CD8-positive, alpha-beta memory T cell (primary cell): ENCODE data around the gene PHF1. TPM values are rescaled to one million over a fixed set of nuclear protein-coding genes. Genes with fewer than 3 reads are reported as not detected.

Experiments
- CTCF ChIA-PET: fragments of 350-600 bp; sonication (Branson Sonifier 250); formaldehyde crosslinking; loops from one replicate; lab custom pipeline; 2021; ENCODE audit warnings: antibody characterized with exemption; lab: Charles Lee
- POLR2A ChIA-PET: fragments of 350-600 bp; sonication (Branson Sonifier 250); formaldehyde crosslinking; loops from one replicate; lab custom pipeline; 2021; ENCODE audit warnings: antibody characterized with exemption; lab: Charles Lee
- DNase-seq, 5 donors: peaks; one replicate each; pipeline versions ENCODE4 v3.0.0 to v3.0.0-alpha.2; 2020 to 2022; ENCODE audit warnings: mixed read lengths in 1 of 5
- H3K27ac ChIP-seq: one replicate; pipeline ENCODE4 v1.7.0; 2013; ENCODE audit warnings: low read depth, mild to moderate bottlenecking, low read length, moderate library complexity
- H3K27me3 ChIP-seq: 2 replicates; pipeline ENCODE4 v1.7.0; 2013; ENCODE audit warnings: low read length, mild to moderate bottlenecking; ENCODE audit not compliant: insufficient read depth, poor library complexity, severe bottlenecking
- H3K36me3 ChIP-seq: 2 replicates; pipeline ENCODE4 v1.7.0; 2013; ENCODE audit warnings: mild to moderate bottlenecking, low read length, moderate library complexity; ENCODE audit not compliant: insufficient read depth
- H3K4me1 ChIP-seq: 2 replicates; pipeline ENCODE4 v1.7.0; 2013; ENCODE audit warnings: mild to moderate bottlenecking, low read length, moderate library complexity; ENCODE audit not compliant: insufficient read depth
- H3K4me3 ChIP-seq: 2 replicates; pipeline ENCODE4 v1.7.0; 2013; ENCODE audit warnings: mild to moderate bottlenecking, low read length
- H3K9me3 ChIP-seq: 2 replicates; pipeline ENCODE4 v1.7.0; 2013; ENCODE audit warnings: mild to moderate bottlenecking, low read length
- H3K27ac Mint-ChIP-seq, 8 donors: one replicate each; pipeline ENCODE4 v1.8.0; 2020 to 2021; ENCODE audit warnings: mixed read lengths in 8 of 8, mild to moderate bottlenecking in 6 of 8, inconsistent platforms in 3 of 8, moderate library complexity in 3 of 8
- H3K27me3 Mint-ChIP-seq, 2 donors: one replicate each; pipeline ENCODE4 v1.8.0; 2020 to 2021; ENCODE audit warnings: mixed read lengths in 2 of 2, mild to moderate bottlenecking in 1 of 2, moderate library complexity in 1 of 2
- H3K36me3 Mint-ChIP-seq, 3 donors: one replicate each; pipeline ENCODE4 v1.8.0; 2020 to 2021; ENCODE audit warnings: mixed read lengths in 3 of 3, inconsistent platforms in 1 of 3, mild to moderate bottlenecking in 1 of 3
- H3K4me1 Mint-ChIP-seq, 3 donors: one replicate each; pipeline ENCODE4 v1.8.0; 2020 to 2021; ENCODE audit warnings: mixed read lengths in 3 of 3, inconsistent platforms in 1 of 3, mild to moderate bottlenecking in 1 of 3
- H3K4me3 Mint-ChIP-seq, 7 donors: one replicate each; pipeline ENCODE4 v1.8.0; 2020 to 2021; ENCODE audit warnings: mixed read lengths in 7 of 7, mild to moderate bottlenecking in 6 of 7, moderate library complexity in 4 of 7, inconsistent platforms in 2 of 7
- H3K9me3 Mint-ChIP-seq, 5 donors: one replicate each; pipeline ENCODE4 v1.8.0; 2020 to 2022; ENCODE audit warnings: mixed read lengths in 5 of 5, mild to moderate bottlenecking in 3 of 5, moderate library complexity in 2 of 5, inconsistent platforms in 1 of 5
- polyA plus RNA-seq: library from polyadenylated mRNA; unstranded; fragments of 300-500 nt; fragmentation: Illumina TruSeq; gene quantifications from one replicate; pipeline ENCODE4 v1.2.3, GENCODE V29; 2021
- total RNA-seq, 2 experiments: library from RNA; stranded (reverse); gene quantifications; one replicate each; pipeline ENCODE4 v1.2.3, GENCODE V29; 2021

The PHF1 gene
- total and polyA plus RNA-seq, 3 experiments from 2014 or later, result 38.5 to 76.5 (median 43.3) TPM

DNA sequence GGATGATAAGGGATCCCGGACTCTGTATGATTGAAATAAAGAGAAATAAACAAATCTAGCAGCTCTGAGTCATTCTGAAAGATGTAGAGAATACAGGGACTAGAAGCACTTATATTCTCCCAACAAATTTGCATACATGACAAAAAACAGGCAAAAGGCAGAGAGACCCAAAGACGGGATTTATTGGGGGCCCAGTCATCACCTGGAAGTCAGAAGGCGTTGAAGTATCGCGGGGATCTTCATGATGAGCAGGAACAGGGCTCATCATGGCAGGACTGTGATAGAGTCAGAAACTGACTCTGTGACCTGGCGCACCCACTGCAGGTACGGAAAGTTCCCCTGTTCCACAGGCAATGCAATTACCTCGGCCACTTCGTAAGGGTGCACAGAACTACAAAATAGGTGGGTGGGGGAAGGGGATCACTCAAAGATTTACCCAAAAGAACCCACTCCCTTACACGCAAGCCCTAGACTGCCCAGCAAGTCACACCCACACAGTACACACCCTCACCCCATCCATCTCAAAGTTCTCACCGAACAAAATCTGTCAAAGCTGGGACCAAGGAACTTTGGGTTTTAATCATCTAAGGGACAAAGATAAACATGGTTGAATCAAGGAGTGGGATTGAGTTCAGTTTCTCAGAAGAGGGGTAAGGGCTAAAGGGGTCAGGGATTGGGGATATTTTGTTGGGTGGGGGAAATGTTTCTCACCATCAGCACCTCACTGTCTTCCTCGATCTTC lies 5.7 kb downstream of the PHF1 start:
- ChIA-PET CTCF (interaction anchor here (2.9 kb wide), 1 partner anchor 13 kb away, joined by 15 read pairs; no protein-coding TSS in a partner anchor), POLR2A (interaction anchor here (1.5 kb wide), 1 partner anchor 12 kb away, joined by 3 read pairs; no protein-coding TSS in a partner anchor)
- no peak for DNase-seq
- Mint-ChIP-seq H3K36me3 (peaks cover 5 to 58% (median 10%) of the 10 kb centered on the region in 3 donors), H3K27ac (peak overlapping the region; percentile 97 to 100 (median 100)), H3K27me3 (peaks cover 0 to 3% of the 10 kb centered on the region in 2 donors), H3K4me3 (peak overlapping the region; percentile 85 to 95 (median 92)), H3K4me1 (peaks cover 71 to 80% (median 78%) of the 10 kb centered on the region in 3 donors), H3K9me3 (peaks cover 0 to 2% (median 0%) of the 10 kb centered on the region in 5 donors)
- peaks cover 68% of the 10 kb centered on the region for H3K4me1 ChIP-seq
- peak overlapping the region; percentile 94 for H3K27ac ChIP-seq
- no peaks in the 10 kb centered on the region for H3K9me3 ChIP-seq
- H3K4me3 ChIP-seq, result peak overlapping the region; percentile 94
- H3K36me3 ChIP-seq, result peaks cover 33% of the 10 kb centered on the region
- no peaks in the 10 kb centered on the region for H3K27me3 ChIP-seq

DNA sequence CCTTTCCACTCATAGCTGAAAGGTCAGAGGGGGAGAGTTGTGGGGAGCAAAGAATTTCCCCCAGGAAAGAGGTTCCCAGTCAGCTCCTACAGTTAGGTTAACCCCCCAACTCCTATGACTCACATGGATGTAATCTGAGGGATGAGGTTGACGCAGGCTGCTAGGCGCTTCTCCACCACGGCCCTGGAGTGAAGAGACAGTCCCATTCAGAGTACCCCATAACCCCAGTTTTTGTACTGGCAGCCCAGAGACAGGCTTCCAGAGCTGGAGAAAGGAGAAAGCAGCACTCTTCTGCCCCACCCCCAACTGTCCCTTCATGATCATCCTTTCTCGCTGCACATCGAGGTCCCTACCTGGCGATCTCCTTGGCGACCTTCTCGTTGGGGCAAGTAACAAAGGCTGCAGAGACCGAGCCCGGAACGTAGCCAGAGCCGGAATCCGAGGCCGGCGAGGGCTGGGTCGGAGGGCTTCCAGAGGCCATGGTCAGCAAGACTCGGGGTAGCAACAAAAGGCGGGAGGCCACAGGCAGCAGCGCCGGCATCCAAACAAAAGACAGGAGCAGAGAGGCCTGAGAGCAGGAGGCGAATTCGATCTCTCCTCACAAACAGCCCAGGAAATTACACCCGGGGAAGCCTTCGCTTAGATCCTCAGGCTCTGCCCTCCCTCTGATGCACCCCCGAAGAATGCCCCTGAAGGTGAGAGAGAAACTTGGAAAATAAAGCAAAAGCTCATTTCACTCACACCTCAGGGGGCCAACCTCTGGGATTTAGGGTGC lies 6.5 kb downstream of the PHF1 start:
- H3K9me3 ChIP-seq, result no peaks in the 10 kb centered on the region
- H3K27ac ChIP-seq, result peak overlapping the region; percentile 94
- H3K27me3 Mint-ChIP-seq, result peaks cover 0 to 3% of the 10 kb centered on the region in 2 donors
- peaks cover 60% of the 10 kb centered on the region for H3K4me1 ChIP-seq
- ChIA-PET CTCF (interaction anchor here (1.2 to 2.9 kb wide), 2 partner anchors 12 to 107 kb away, joined by 3 to 15 read pairs; no protein-coding TSS in a partner anchor), POLR2A (interaction anchor here (0.5 to 1.6 kb wide), 5 partner anchors 11 to 100 kb away, joined by 3 to 7 read pairs (median 4); partner anchors contain the start of genes KIFC1, ZBTB22 and ZBTB9)
- DNase-seq, result no peak
- H3K27ac Mint-ChIP-seq, result peak overlapping the region; percentile 97 to 100 (median 100)
- peaks cover 5 to 55% (median 10%) of the 10 kb centered on the region in 3 donors for H3K36me3 Mint-ChIP-seq
- H3K27me3 ChIP-seq, result no peaks in the 10 kb centered on the region
- peaks cover 0 to 2% (median 0%) of the 10 kb centered on the region in 5 donors for H3K9me3 Mint-ChIP-seq
- peak overlapping the region; percentile 85 to 95 (median 92) for H3K4me3 Mint-ChIP-seq
- peaks cover 68 to 77% (median 73%) of the 10 kb centered on the region in 3 donors for H3K4me1 Mint-ChIP-seq
- peak overlapping the region; percentile 94 for H3K4me3 ChIP-seq
- peaks cover 30% of the 10 kb centered on the region for H3K36me3 ChIP-seq

DNA sequence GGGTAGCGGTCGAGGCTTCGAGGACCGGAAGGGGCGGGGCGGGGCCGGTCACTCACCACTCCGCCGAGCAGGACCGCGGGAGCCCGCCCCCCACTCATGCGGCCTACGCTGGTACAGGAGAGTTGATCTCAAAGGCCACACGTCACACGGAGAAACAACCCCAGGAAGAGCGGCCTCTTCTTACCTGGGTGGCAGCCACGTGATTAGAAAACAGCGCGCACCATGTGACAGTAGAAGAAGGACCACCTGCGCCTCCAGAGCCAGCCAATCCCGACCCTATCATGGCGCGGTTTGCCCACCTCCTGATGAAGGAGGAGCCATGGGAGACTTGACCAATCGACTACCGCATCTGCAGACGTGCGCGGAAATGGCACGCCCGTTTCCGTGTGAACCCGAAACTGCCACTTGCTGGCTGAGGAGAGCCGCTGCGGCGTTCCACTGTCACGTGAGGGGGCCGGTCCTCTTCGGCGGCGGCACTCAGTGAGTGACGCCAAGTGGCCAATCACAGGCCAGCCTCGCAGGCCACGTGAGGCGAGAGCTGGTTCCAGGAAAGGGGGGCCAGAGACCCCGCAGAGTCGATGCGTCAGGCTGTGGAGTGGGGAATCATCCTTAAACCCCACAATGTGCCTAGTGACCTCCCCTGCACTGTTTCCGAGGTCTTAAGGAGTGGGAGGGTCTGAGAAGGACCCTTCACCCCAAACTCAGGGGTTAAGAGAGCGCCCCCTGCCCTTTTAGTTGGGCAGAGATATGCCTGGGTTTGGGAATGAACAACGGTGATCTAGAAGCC lies 7.3 kb downstream of the PHF1 start, which contains the start of gene CUTA:
TSS of gene CUTA (minus strand) at position 205 of the 787 bp plus-strand sequence. CDS start at position 98, 107 bp downstream.
- POLR2A ChIA-PET, result interaction anchor here (0.5 to 1.6 kb wide), 12 partner anchors 8 to 1588 kb away, joined by 3 to 8 read pairs (median 4); partner anchors contain the start of genes B3GALT4, KIFC1, RPS18 and VPS52
- Histone ChIP-seq H3K27me3 (no peaks in the 10 kb centered on the region), H3K27ac (peak within 1 kb of the TSS; percentile 94), H3K4me3 (peak within 1 kb of the TSS; percentile 94), H3K4me1 (peaks cover 52% of the 10 kb centered on the region), H3K36me3 (peaks cover 25% of the 10 kb centered on the region), H3K9me3 (no peaks in the 10 kb centered on the region)
- H3K4me1 Mint-ChIP-seq, result peaks cover 63 to 69% (median 65%) of the 10 kb centered on the region in 3 donors
- H3K4me3 Mint-ChIP-seq, result peak within 1 kb of the TSS; percentile 85 to 95 (median 92)
- peaks cover 0 to 3% of the 10 kb centered on the region in 2 donors for H3K27me3 Mint-ChIP-seq
- H3K27ac Mint-ChIP-seq, result peak within 1 kb of the TSS; percentile 97 to 100 (median 100)
- H3K36me3 Mint-ChIP-seq, result peaks cover 5 to 47% (median 8%) of the 10 kb centered on the region in 3 donors
- CTCF ChIA-PET, result interaction anchor here (1.0 to 2.9 kb wide), 5 partner anchors 12 to 169 kb away, joined by 3 to 15 read pairs (median 3); no protein-coding TSS in a partner anchor
- DNase-seq, result peak; percentile 99 to 100 (median 99)
- peaks cover 0 to 2% (median 0%) of the 10 kb centered on the region in 5 donors for H3K9me3 Mint-ChIP-seq

DNA sequence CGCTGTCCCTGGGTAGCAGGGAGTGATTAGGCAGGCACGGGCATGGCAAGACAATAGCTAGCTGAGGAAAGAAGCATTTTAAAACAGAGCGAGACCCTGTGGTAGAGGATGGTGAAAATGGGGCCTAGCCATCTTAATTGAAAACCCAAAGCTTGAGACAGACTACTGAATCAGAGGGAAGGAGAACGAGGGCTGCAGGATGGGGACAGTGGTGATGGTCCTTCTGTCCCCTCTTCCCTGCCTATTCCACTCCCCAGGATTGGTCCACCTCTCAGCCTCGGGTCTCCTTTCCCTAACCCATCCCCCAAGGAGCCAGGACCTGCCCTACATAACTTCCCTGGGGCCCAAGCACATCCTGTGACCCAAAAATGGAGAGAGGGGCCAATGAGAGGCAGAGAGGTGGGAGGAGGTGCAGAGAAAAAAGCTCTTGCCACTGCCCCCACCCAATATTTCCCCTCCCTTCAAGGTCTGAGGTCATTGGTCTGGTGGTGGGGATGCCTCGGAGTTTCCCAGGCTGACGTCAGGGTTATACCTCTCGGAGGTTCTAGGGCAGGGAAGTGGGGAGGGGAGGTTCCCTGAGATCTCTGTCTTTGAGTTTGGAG lies 8.0 kb downstream of the PHF1 start:
- H3K9me3 ChIP-seq, result no peaks in the 10 kb centered on the region
- H3K27ac ChIP-seq, result peak overlapping the region; percentile 90
- H3K4me1 Mint-ChIP-seq, result peaks cover 59 to 63% (median 59%) of the 10 kb centered on the region in 3 donors
- H3K27ac Mint-ChIP-seq, result peak overlapping the region; percentile 89 to 100 (median 100)
- CTCF ChIA-PET, result interaction anchor here (1.0 to 2.9 kb wide), 5 partner anchors 11 to 170 kb away, joined by 3 to 15 read pairs (median 3); no protein-coding TSS in a partner anchor
- no peaks in the 10 kb centered on the region for H3K27me3 ChIP-seq
- POLR2A ChIA-PET, result interaction anchor here (0.5 to 1.6 kb wide), 10 partner anchors 9 to 1589 kb away, joined by 3 to 8 read pairs (median 4); partner anchors contain the start of genes B3GALT4, KIFC1, RPS18 and VPS52
- H3K9me3 Mint-ChIP-seq, result peaks cover 0 to 2% (median 0%) of the 10 kb centered on the region in 5 donors
- H3K36me3 ChIP-seq, result peaks cover 20% of the 10 kb centered on the region
- peak overlapping the region; percentile 85 to 95 (median 92) for H3K4me3 Mint-ChIP-seq
- peaks cover 0 to 3% of the 10 kb centered on the region in 2 donors for H3K27me3 Mint-ChIP-seq
- peaks cover 5 to 40% (median 5%) of the 10 kb centered on the region in 3 donors for H3K36me3 Mint-ChIP-seq
- DNase-seq, result peak in 4 of 5 donors; percentile 50 to 76 (median 70)
- H3K4me1 ChIP-seq, result peaks cover 45% of the 10 kb centered on the region
- H3K4me3 ChIP-seq, result peak overlapping the region; percentile 68

DNA sequence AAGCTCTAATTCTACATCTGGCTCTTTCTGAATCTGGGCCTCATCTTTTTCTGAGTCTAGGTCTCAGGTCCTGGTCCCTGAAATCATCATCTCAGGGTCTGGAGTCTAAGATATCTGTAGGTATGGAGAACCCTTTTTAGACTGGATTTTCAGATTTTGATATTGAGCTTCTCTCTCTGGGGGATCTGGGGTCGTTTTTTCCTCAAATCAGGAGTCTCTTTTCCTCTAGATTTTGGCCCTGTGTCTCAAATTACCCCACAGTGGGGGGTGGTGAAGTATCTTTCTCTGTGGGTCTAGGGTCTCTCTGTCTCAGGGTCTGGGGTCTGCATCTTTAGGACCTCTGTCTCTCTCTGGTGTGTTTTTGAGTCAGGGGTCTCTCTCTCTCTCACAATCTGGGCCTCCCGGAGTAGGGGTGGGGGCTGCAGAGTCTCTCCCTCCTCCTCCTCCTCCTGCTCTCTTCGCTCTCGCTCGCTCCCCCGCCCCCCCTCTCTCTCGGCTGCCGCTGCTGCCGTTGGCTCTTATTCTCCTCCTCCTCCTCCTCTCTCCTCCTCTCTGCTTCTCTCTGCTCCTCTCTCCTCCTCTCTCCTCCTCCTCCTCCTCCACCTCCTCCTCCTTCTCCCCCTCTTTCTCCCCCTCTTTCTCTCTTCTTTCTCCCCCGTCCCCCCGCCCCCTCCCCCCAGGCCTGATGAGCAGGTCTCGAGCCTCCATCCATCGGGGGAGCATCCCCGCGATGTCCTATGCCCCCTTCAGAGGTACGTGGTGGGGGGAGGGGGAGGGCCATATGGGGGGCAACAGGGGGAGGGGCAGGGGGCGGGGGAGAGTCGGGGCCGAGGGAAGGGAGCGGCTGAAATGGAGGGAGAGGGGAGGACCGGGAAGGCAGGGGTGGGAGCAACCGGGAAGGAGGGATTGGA lies 9.0 kb downstream of the PHF1 start, which contains the start of gene SYNGAP1:
TSS of gene SYNGAP1 (plus strand) at position 486 of the 911 bp plus-strand sequence. CDS start at position 686, 200 bp downstream.
- H3K27me3 Mint-ChIP-seq, result peaks cover 0 to 3% of the 10 kb centered on the region in 2 donors
- H3K4me1 Mint-ChIP-seq, result peaks cover 61 to 63% (median 62%) of the 10 kb centered on the region in 3 donors
- peak within 1 kb of the TSS; percentile 89 to 100 (median 100) for H3K27ac Mint-ChIP-seq
- Histone ChIP-seq H3K36me3 (peaks cover 11% of the 10 kb centered on the region), H3K4me1 (peaks cover 50% of the 10 kb centered on the region), H3K4me3 (peak within 1 kb of the TSS; percentile 35), H3K9me3 (no peaks in the 10 kb centered on the region), H3K27ac (peak within 1 kb of the TSS; percentile 90), H3K27me3 (no peaks in the 10 kb centered on the region)
- peaks cover 4 to 30% (median 5%) of the 10 kb centered on the region in 3 donors for H3K36me3 Mint-ChIP-seq
- H3K4me3 Mint-ChIP-seq, result peak within 1 kb of the TSS; percentile 58 to 95 (median 91)
- no peaks in the 10 kb centered on the region for H3K9me3 Mint-ChIP-seq
- ChIA-PET POLR2A (interaction anchor here (0.7 kb wide), 1 partner anchor 148 kb away, joined by 4 read pairs; the partner anchor contains the start of genes RPS18 and VPS52), CTCF (interaction anchor here (1.3 kb wide), 1 partner anchor 29 kb away, joined by 3 read pairs; no protein-coding TSS in a partner anchor)
- DNase-seq, result no peak
